ENCODE measurements around the gene KIZ.

The KIZ gene

GRCh38 chr20:21125849-21126580, at the start of gene KIZ:
Gene KIZ (plus strand): TSS chr20:21126082. CDS start chr20:21126116, 34 bp downstream.
- H3K4me3 ChIP-seq (ENCODE audit: low read depth, low read length): peak within 1 kb of the TSS; percentile 91
- peak; percentile 98 for DNase-seq (ENCODE audit: low read depth)
- TF ChIP-seq, protein P1, sequence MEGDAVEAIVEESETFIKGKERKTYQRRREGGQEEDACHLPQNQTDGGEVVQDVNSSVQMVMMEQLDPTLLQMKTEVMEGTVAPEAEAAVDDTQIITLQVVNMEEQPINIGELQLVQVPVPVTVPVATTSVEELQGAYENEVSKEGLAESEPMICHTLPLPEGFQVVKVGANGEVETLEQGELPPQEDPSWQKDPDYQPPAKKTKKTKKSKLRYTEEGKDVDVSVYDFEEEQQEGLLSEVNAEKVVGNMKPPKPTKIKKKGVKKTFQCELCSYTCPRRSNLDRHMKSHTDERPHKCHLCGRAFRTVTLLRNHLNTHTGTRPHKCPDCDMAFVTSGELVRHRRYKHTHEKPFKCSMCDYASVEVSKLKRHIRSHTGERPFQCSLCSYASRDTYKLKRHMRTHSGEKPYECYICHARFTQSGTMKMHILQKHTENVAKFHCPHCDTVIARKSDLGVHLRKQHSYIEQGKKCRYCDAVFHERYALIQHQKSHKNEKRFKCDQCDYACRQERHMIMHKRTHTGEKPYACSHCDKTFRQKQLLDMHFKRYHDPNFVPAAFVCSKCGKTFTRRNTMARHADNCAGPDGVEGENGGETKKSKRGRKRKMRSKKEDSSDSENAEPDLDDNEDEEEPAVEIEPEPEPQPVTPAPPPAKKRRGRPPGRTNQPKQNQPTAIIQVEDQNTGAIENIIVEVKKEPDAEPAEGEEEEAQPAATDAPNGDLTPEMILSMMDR (conservative IDR thresholded peaks at IDR 0.05; ENCODE audit: low read depth, low read length): peak; percentile 31

- no peak for DNase-seq (ENCODE audit: low read depth)
- TF ChIP-seq, protein P1 (conservative IDR thresholded peaks at IDR 0.05; ENCODE audit: low read depth, low read length): no peak
- H3K4me3 ChIP-seq (ENCODE audit: low read depth, low read length): no peak overlapping the region
These were observed 48.0 kb upstream of the KIZ start for GRCh38 chr20:21077809-21078345.

- TF ChIP-seq, protein P1 (conservative IDR thresholded peaks at IDR 0.05; ENCODE audit: low read depth, low read length): no peak
- no peak for DNase-seq (ENCODE audit: low read depth)
- H3K4me3 ChIP-seq (ENCODE audit: low read depth, low read length): no peak overlapping the region
These were observed 43.3 kb upstream of the KIZ start for GRCh38 chr20:21082584-21082983.

DNA sequence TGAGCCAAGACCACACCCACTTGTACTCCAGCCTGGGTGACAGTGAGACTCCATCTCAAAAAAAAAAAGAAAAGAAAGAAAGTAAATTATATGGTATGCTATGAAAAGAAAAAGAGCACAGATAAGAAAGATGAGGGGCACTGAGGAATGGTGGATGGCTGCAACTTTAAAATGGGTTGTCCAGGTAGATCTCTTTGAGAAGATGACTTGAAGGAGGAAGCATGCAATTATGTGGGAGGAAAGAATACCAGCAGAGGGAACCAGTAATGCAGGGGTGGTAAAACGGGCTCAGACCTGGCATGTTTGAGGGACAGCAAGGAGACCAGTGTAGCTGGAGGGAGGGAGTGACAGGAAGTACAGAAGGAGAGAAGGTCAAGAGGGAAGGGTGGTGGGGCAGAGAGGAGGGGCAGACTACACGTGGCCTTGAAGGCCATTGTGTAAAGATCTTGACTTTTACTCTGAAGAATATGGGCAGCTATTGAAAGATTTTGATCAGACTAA, 42.0 kb upstream of the KIZ start:
- no peak for DNase-seq (ENCODE audit: low read depth)
- H3K4me3 ChIP-seq (ENCODE audit: low read depth, low read length): no peak overlapping the region
- TF ChIP-seq, protein P1 (conservative IDR thresholded peaks at IDR 0.05; ENCODE audit: low read depth, low read length): no peak

- no peak overlapping the region for H3K4me3 ChIP-seq (ENCODE audit: low read depth, low read length)
- no peak for DNase-seq (ENCODE audit: low read depth)
- TF ChIP-seq, protein P1 (conservative IDR thresholded peaks at IDR 0.05; ENCODE audit: low read depth, low read length): no peak
These were observed 37.9 kb upstream of the KIZ start for GRCh38 chr20:21087862-21088540.

DNA sequence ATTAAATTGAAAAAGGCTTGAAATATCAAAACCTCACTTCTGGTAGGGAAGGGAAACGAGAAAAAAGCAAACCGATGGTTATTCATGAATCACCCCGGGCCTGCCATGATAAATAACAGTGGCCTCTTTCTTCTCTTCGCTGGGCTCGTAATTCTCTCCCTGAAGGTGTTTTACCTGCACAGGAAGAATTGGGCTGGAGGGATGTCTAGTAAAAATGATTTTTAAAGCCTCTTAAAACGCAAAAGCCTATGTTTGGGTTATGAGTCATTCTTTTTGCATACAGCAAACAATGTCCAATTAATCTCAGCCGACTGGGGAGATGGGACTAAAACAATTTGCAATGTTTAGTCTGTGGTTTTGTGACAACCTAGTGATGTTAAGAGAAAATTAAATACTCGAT, 36.5 kb upstream of the KIZ start:
- TF ChIP-seq, protein P1 (conservative IDR thresholded peaks at IDR 0.05; ENCODE audit: low read depth, low read length): no peak
- no peak for DNase-seq (ENCODE audit: low read depth)
- H3K4me3 ChIP-seq (ENCODE audit: low read depth, low read length): no peak overlapping the region
